GM12878 (cell line): Measurements from ENCODE around the gene PRKAR2B. TPM values are rescaled to one million over a fixed set of nuclear protein-coding genes. Genes with fewer than 3 reads are reported as not detected.

Experiments
- ATAC-seq: fragments of 200-7000 bp; cut with Tn5 transposase; 3 replicates; pipeline ENCODE4 v1.9.1; 2020; ENCODE audit warnings: mild to moderate bottlenecking, moderate library complexity
- BruUV-seq: library from RNA; stranded (reverse); fragments of 400-500 nt; replicated peaks from 2 replicates; lab custom pipeline; 2021; lab: Mats Ljungman, UMichigan
- CTCF ChIA-PET: fragments of 300-600 bp; sonication (Branson Sonifier 250); formaldehyde crosslinking; extraction: SDS; loops from one replicate; lab custom pipeline; 2021; ENCODE audit warnings: inconsistent platforms; lab: Yijun Ruan, JAX
- POLR2A ChIA-PET: fragments of 350-600 bp; formaldehyde crosslinking; extraction: SDS; loops from one replicate; lab custom pipeline; 2021; ENCODE audit warnings: inconsistent platforms; lab: Charles Lee
- RAD21 ChIA-PET: fragments of 300-600 bp; sonication (Branson Sonifier 250); formaldehyde crosslinking; loops from one replicate; lab custom pipeline; 2023; ENCODE audit warnings: antibody characterized with exemption; ENCODE audit not compliant: unreplicated experiment; lab: Charles Lee
- SMC1A ChIA-PET: fragments of 300-600 bp; sonication (Branson Sonifier 250); formaldehyde crosslinking; loops from one replicate; lab custom pipeline; 2023; ENCODE audit not compliant: unreplicated experiment, uncharacterized antibody; lab: Charles Lee
- DNase-seq: peaks from one replicate; pipeline ENCODE4 v3.0.0-alpha.2; 2011; ENCODE audit warnings: low read depth, low spot score
- FAIRE-seq: peaks from 3 replicates; lab custom pipeline; 2011; peaks lifted over from hg19 to GRCh38; lab: Jason Lieb, UNC
- H2AFZ ChIP-seq: 2 replicates; pipeline ENCODE4 v1.6.0; 2011; ENCODE audit warnings: low read depth, low read length, control low read depth; ENCODE audit not compliant: control insufficient read depth
- H3K27ac ChIP-seq: 2 replicates; pipeline ENCODE4 v1.5.1; 2011; ENCODE audit warnings: control low read depth; ENCODE audit not compliant: control insufficient read depth, insufficient read depth
- H3K27me3 ChIP-seq, 2 experiments: replicated peaks in 1 of 2; 2 replicates each; pipeline versions ENCODE4 v1.6.0 to v1.6.1; 2011; ENCODE audit warnings: low read length in 1 of 2; ENCODE audit not compliant: control insufficient read depth in 2 of 2, insufficient read depth in 2 of 2
- H3K36me3 ChIP-seq, 2 experiments: 2 replicates each; pipeline ENCODE4 v1.5.1; 2011; ENCODE audit warnings: low read length in 1 of 2; ENCODE audit not compliant: control insufficient read depth in 2 of 2, insufficient read depth in 2 of 2
- H3K4me1 ChIP-seq: 2 replicates; pipeline ENCODE4 v1.6.1; 2011; ENCODE audit warnings: mild to moderate bottlenecking, low read length, moderate library complexity, mixed read lengths; ENCODE audit not compliant: control insufficient read depth, insufficient read depth
- H3K4me2 ChIP-seq: 2 replicates; pipeline ENCODE4 v1.6.0; 2011; ENCODE audit warnings: control low read depth; ENCODE audit not compliant: control insufficient read depth, insufficient read depth
- H3K4me3 ChIP-seq: fragments of 200-600 bp; sonication (generic); 2 replicates; pipeline ENCODE4 v1.5.1; 2016
- H3K79me2 ChIP-seq: 2 replicates; pipeline ENCODE4 v1.6.0; 2011; ENCODE audit warnings: low read length; ENCODE audit not compliant: control insufficient read depth, insufficient read depth
- H3K9ac ChIP-seq: 2 replicates; pipeline ENCODE4 v1.8.0; 2011; ENCODE audit warnings: low read length, control low read depth, mixed read lengths; ENCODE audit not compliant: control insufficient read depth, insufficient read depth
- H3K9me3 ChIP-seq: replicated peaks from 3 replicates; pipeline ENCODE4 v1.5.1; 2011; ENCODE audit warnings: mild to moderate bottlenecking, low read length; ENCODE audit not compliant: control insufficient read depth, insufficient read depth
- H4K20me1 ChIP-seq: 2 replicates; pipeline ENCODE4 v1.6.0; 2011; ENCODE audit not compliant: control insufficient read depth, insufficient read depth
- CBX5 ChIP-seq: sonication (generic); IDR thresholded peaks from 2 replicates; pipeline ENCODE4 v1.6.1; 2016; ENCODE audit warnings: low read depth, moderate library complexity, mild to moderate bottlenecking, inconsistent platforms
- ESRRA ChIP-seq: IDR thresholded peaks from 2 replicates; pipeline ENCODE4 v1.6.1; 2012; ENCODE audit warnings: mild to moderate bottlenecking, low read length, improper control_type of control experiment
- FOXK2 ChIP-seq: fragments of 450-650 bp; IDR thresholded peaks from 2 replicates; pipeline ENCODE4 v1.6.1; 2017; ENCODE audit warnings: mild to moderate bottlenecking, moderate library complexity
- GABPA ChIP-seq: IDR thresholded peaks from 2 replicates; pipeline ENCODE4 v1.6.1; 2014; ENCODE audit warnings: antibody characterized with exemption, low read depth, mild to moderate bottlenecking, inconsistent platforms
- GATAD2B ChIP-seq: fragments of 450-650 bp; conservative IDR thresholded peaks from 2 replicates; pipeline ENCODE4 v1.6.1; 2017; ENCODE audit warnings: low read depth, mild to moderate bottlenecking, moderate library complexity
- HDAC2 ChIP-seq: fragments of 200-600 bp; sonication (generic); IDR thresholded peaks from 2 replicates; pipeline ENCODE4 v1.6.1; 2017
- HDAC6 ChIP-seq: fragments of 200-600 bp; sonication (generic); IDR thresholded peaks from one replicate; pipeline ENCODE4 v1.8.0; 2017; ENCODE audit warnings: antibody characterized with exemption; ENCODE audit not compliant: unreplicated experiment
- IKZF1 ChIP-seq: fragments of 450-650 bp; conservative IDR thresholded peaks from 2 replicates; pipeline ENCODE4 v1.6.1; 2017; ENCODE audit warnings: antibody characterized with exemption, mild to moderate bottlenecking
- MEF2B ChIP-seq: fragments of 450-650 bp; IDR thresholded peaks from 2 replicates; pipeline ENCODE4 v1.6.1; 2018; ENCODE audit warnings: mild to moderate bottlenecking, moderate library complexity; ENCODE audit not compliant: partially characterized antibody, poor library complexity, severe bottlenecking
- NFXL1 ChIP-seq: fragments of 450-650 bp; IDR thresholded peaks from 2 replicates; pipeline ENCODE4 v1.6.1; 2017; ENCODE audit warnings: antibody characterized with exemption, mild to moderate bottlenecking, borderline replicate concordance
- NR2C2 ChIP-seq: IDR thresholded peaks from 2 replicates; pipeline ENCODE4 v1.6.1; 2011; ENCODE audit warnings: borderline replicate concordance, low read depth; ENCODE audit not compliant: control insufficient read depth, insufficient read length
- PAX5 ChIP-seq: IDR thresholded peaks from 2 replicates; pipeline ENCODE4 v1.6.1; 2011; ENCODE audit warnings: low read depth, low read length, borderline replicate concordance
- POLR2AphosphoS5 ChIP-seq: IDR thresholded peaks from 2 replicates; pipeline ENCODE4 v1.6.1; 2011; ENCODE audit warnings: mild to moderate bottlenecking, low read length, inconsistent platforms
- RELA ChIP-seq: fragments of 450-650 bp; IDR thresholded peaks from 2 replicates; pipeline ENCODE4 v1.8.0; 2014; ENCODE audit warnings: borderline replicate concordance; ENCODE audit not compliant: partially characterized antibody
- SREBF2 ChIP-seq: IDR thresholded peaks from 2 replicates; pipeline ENCODE4 v1.6.1; 2012; ENCODE audit warnings: mild to moderate bottlenecking, low read length
- TCF7 ChIP-seq: IDR thresholded peaks from 2 replicates; pipeline ENCODE4 v1.6.1; 2014; ENCODE audit warnings: antibody characterized with exemption, borderline replicate concordance
- ZNF622 ChIP-seq: fragments of 450-650 bp; IDR thresholded peaks from 2 replicates; pipeline ENCODE4 v1.6.1; 2017; ENCODE audit warnings: mild to moderate bottlenecking, inconsistent platforms
- WGBS: methylation state at CpG from one replicate; pipeline ENCODE4 v1.1.6; 2016; ENCODE audit warnings: low lambda C conversion rate; ENCODE audit not compliant: insufficient replicate concordance, insufficient coverage; ENCODE audit errors: missing lambda C conversion rate; 5-methylcytosine and 5-hydroxymethylcytosine counted together
- in situ Hi-C: fragments of 300-500 bp; cut with MboI; formaldehyde crosslinking; loops from 9 replicates; pipeline ENCODE4 v1.14.3; 2018; ENCODE audit warnings: mixed read lengths
- intact Hi-C: fragments of 100-400 bp; cut with micrococcal nuclease; formaldehyde crosslinking; loops from one replicate; pipeline ENCODE4 v1.14.2; 2022; ENCODE audit not compliant: unreplicated experiment
- polyA plus RNA-seq, 11 experiments: library from polyadenylated mRNA; depleted of rRNA in 4 of 11; unstranded in 6 of 11; stranded (reverse) in 5 of 11; fragments of >200 nt; fragmentation: Nextera tagmentation in 4 of 11; fragmentation: Illumina TruSeq in 1 of 11; extraction: Ambion mirVana in 4 of 11; extraction: Trizol in 1 of 11; gene quantifications; 1 replicate in 1 of 11; 2 replicates in 10 of 11; pipeline versions ENCODE4 v1.2.1 to v1.2.3, GENCODE V29; 2011 to 2016; ENCODE audit warnings: inconsistent platforms in 2 of 11, missing spikeins in 2 of 11, low read depth in 1 of 11
- total RNA-seq, 4 experiments: library from RNA; depleted of rRNA in 3 of 4; stranded (reverse); fragments of >200 nt in 3 of 4; fragmentation: Illumina TruSeq in 1 of 4; extraction: Trizol in 1 of 4; gene quantifications; 2 replicates each; pipeline versions ENCODE4 v1.2.1 to v1.2.3, GENCODE V29; 2013 to 2021
- TF ChIP-seq, protein P1 (sequence below): fragments of 450-650 bp; formaldehyde crosslinking; IDR thresholded peaks from 2 replicates; pipeline ENCODE4 v1.4.0; 2020; ENCODE audit warnings: mild to moderate bottlenecking, moderate library complexity
- TF ChIP-seq, protein P2 (sequence below): IDR thresholded peaks from 2 replicates; pipeline ENCODE4 v1.6.1; 2012; ENCODE audit warnings: low read depth, low read length, improper control_type of control experiment

Gene PRKAR2B
- total and polyA plus RNA-seq, 10 of the 15 experiments (the other 5 are each of a cell fraction or from before 2014, with no cell fraction given), result 0.01 to 0.18 (median 0.04) TPM; not detected in 4

DNA sequence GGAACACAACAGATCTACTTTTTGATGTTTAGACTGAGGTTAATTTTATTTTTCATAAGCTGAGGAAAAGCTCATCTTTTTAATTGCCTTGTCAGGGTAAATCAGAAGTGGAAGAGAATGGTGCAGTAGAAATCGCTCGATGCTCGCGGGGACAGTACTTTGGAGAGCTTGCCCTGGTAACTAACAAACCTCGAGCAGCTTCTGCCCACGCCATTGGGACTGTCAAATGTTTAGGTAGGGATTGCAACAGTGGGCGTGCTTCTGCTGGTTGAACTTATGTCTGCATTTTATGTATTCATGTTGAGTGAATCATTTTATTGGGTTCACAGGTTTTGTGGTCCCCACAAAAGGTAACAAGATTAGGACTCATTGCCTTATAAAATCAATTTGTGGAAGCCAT is 112.6 kb downstream of the PRKAR2B start:
- no TSS peak for BruUV-seq
- ATAC-seq, result no peak
- DNase-seq, result no peak
- H3K27me3 ChIP-seq, result no peaks in the 10 kb centered on the region; a peak in 2 of 4 replicates
- TF ChIP-seq NR2C2, result no peak
- no peak for TF ChIP-seq POLR2AphosphoS5
- TF ChIP-seq NFXL1, result no peak
- TF ChIP-seq, protein P1, sequence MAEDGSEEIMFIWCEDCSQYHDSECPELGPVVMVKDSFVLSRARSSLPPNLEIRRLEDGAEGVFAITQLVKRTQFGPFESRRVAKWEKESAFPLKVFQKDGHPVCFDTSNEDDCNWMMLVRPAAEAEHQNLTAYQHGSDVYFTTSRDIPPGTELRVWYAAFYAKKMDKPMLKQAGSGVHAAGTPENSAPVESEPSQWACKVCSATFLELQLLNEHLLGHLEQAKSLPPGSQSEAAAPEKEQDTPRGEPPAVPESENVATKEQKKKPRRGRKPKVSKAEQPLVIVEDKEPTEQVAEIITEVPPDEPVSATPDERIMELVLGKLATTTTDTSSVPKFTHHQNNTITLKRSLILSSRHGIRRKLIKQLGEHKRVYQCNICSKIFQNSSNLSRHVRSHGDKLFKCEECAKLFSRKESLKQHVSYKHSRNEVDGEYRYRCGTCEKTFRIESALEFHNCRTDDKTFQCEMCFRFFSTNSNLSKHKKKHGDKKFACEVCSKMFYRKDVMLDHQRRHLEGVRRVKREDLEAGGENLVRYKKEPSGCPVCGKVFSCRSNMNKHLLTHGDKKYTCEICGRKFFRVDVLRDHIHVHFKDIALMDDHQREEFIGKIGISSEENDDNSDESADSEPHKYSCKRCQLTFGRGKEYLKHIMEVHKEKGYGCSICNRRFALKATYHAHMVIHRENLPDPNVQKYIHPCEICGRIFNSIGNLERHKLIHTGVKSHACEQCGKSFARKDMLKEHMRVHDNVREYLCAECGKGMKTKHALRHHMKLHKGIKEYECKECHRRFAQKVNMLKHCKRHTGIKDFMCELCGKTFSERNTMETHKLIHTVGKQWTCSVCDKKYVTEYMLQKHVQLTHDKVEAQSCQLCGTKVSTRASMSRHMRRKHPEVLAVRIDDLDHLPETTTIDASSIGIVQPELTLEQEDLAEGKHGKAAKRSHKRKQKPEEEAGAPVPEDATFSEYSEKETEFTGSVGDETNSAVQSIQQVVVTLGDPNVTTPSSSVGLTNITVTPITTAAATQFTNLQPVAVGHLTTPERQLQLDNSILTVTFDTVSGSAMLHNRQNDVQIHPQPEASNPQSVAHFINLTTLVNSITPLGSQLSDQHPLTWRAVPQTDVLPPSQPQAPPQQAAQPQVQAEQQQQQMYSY (CRISPR knock-in tag), result no peak
- TF ChIP-seq ESRRA, result no peak
- no peak for TF ChIP-seq CBX5
- no peak for TF ChIP-seq ZNF622
- TF ChIP-seq FOXK2, result no peak
- TF ChIP-seq PAX5, result no peak
- TF ChIP-seq RELA, result no peak
- TF ChIP-seq HDAC6, result no peak
- no peak for TF ChIP-seq MEF2B
- TF ChIP-seq GABPA, result no peak
- TF ChIP-seq HDAC2, result no peak
- no peak for TF ChIP-seq TCF7
- TF ChIP-seq, protein P2, sequence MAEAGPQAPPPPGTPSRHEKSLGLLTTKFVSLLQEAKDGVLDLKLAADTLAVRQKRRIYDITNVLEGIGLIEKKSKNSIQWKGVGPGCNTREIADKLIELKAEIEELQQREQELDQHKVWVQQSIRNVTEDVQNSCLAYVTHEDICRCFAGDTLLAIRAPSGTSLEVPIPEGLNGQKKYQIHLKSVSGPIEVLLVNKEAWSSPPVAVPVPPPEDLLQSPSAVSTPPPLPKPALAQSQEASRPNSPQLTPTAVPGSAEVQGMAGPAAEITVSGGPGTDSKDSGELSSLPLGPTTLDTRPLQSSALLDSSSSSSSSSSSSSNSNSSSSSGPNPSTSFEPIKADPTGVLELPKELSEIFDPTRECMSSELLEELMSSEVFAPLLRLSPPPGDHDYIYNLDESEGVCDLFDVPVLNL, result no peak
- no peak for TF ChIP-seq GATAD2B
- TF ChIP-seq SREBF2, result no peak
- TF ChIP-seq IKZF1, result no peak
- no peaks in the 10 kb centered on the region for H3K9me3 ChIP-seq
- no peak overlapping the region for H2AFZ ChIP-seq
- H3K79me2 ChIP-seq, result no peaks in the 10 kb centered on the region
- H3K4me1 ChIP-seq, result no peaks in the 10 kb centered on the region
- H3K4me2 ChIP-seq, result no peak overlapping the region
- H3K36me3 ChIP-seq, result no peaks in the 10 kb centered on the region
- SMC1A ChIA-PET, result interaction anchor here (0.6 to 1.3 kb wide), 5 partner anchors 10 to 859 kb away, joined by 3 to 4 read pairs (median 4); no protein-coding TSS in a partner anchor
- in situ Hi-C loops (no loop called here), intact Hi-C loops (loop anchor here (10.0 kb wide), 2 partner anchors 492 to 982 kb away; partner anchors contain the start of gene CCDC71L)
- CTCF ChIA-PET, result no interaction called here
- 75% methylated on average over 7 of the region's 7 CpGs for WGBS
- no peaks in the 10 kb centered on the region for H4K20me1 ChIP-seq
- RAD21 ChIA-PET, result no interaction called here
- no peak overlapping the region for H3K4me3 ChIP-seq
- no peak overlapping the region for H3K27ac ChIP-seq
- no peak for FAIRE-seq
- POLR2A ChIA-PET, result no interaction called here
- H3K9ac ChIP-seq, result no peak overlapping the region
